TTC549 (cell line): ENCODE data around the gene ZNF12.

Experiments
- FAIRE-seq: peaks from 2 replicates; lab custom pipeline; 2012; peaks lifted over from hg19 to GRCh38; lab: Jason Lieb, UNC

Gene ZNF12

GRCh38 chr7:6646465-6646864 is 60.3 kb downstream of the ZNF12 start:
- FAIRE-seq, result no peak

GRCh38 chr7:6644728-6645127 is 62.0 kb downstream of the ZNF12 start:
- no peak for FAIRE-seq

GRCh38 chr7:6643915-6644625 is 62.7 kb downstream of the ZNF12 start:
- no peak for FAIRE-seq

DNA sequence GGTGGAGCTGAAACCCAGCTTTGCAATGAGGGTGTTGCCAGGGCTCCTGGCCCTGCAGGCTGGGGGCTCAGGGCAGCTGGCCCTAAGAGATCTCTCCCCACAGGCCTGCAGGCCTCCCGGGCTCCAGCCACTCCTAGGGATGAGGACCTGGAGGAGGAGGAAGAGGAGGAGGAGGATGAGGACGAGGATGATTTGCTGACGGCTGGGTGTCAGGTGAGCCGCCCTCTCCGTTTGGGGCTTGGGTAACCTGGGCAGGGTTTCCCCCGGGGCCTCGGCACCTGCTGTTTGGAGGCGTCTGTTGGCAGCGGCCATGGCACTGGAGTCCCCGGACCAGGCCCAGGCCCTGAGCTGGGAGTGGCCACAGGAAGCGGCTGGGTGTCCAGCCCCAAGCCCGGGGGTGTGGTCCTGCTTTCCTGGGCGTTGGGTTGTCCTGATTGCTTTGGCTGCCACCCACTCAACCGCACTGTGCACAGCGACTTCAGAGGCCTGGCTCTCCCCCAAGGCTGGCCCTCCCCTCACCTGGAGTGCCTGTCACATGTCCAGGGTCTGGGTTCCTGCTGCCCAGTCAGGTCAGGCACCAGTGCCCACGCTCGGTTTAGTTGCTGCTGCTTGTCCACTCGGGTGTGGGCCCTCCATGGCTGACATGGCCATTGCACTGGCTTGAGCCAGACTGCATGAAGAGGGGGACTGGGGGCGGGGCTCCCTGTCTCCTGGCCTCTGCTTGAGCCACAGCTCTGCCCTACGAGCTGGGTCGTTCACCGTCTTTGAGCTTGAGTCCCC is 63.7 kb downstream of the ZNF12 start:
- no peak for FAIRE-seq

GRCh38 chr7:6642239-6642839 is 64.4 kb downstream of the ZNF12 start:
- no peak for FAIRE-seq

- FAIRE-seq, result no peak
Observed at GRCh38 chr7:6641305-6642035, 65.3 kb downstream of the ZNF12 start.

- FAIRE-seq, result no peak
Observed at GRCh38 chr7:6640246-6640721, 66.5 kb downstream of the ZNF12 start.

GRCh38 chr7:6639627-6640026 is 67.1 kb downstream of the ZNF12 start:
- FAIRE-seq, result no peak

DNA sequence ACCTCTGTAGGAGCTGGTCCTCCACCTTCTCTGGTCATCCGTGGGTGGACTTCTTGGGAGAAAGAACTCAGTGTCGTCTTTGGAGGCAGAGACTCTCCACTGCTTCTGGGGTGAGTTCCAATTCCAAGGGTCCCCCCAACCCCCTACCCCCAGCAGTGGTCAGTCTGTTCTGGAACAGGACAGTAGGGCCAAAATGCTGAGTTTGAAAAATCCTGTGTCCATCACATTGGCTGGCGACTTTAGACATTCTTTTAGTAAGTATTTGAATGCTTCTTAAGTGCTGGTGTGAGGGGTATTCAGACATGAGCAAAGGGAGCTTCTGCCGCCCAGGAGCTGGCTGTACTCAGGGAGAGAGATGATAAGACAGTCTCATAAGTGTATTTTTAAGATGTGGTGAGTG is 67.7 kb downstream of the ZNF12 start:
- FAIRE-seq, result no peak
